Neural progenitor cell (in vitro differentiated cells): Measurements from ENCODE around the gene MAGI1. TPM values are rescaled to one million over a fixed set of nuclear protein-coding genes. Genes with fewer than 3 reads are reported as not detected.

ENCODE experiments used
- DNase-seq: peaks from one replicate; pipeline ENCODE4 v3.0.0-alpha.2; 2016; ENCODE audit warnings: low spot score
- H2AFZ ChIP-seq: fragments of 200-600 bp; sonication (generic); replicated peaks from 2 replicates; pipeline ENCODE4 v1.6.1; 2016; ENCODE audit warnings: antibody characterized with exemption
- H3F3A ChIP-seq: fragments of 200-600 bp; sonication (generic); 2 replicates; pipeline ENCODE4 v1.6.1; 2016; ENCODE audit warnings: antibody characterized with exemption, low read depth
- H3K27ac ChIP-seq: fragments of 200-600 bp; sonication (generic); 2 replicates; pipeline ENCODE4 v1.5.1; 2016; ENCODE audit warnings: mild to moderate bottlenecking
- H3K27me3 ChIP-seq: fragments of 200-600 bp; sonication (generic); 2 replicates; pipeline ENCODE4 v1.6.1; 2016; ENCODE audit warnings: mild to moderate bottlenecking, moderate library complexity
- H3K36me3 ChIP-seq: fragments of 200-600 bp; sonication (generic); 2 replicates; pipeline ENCODE4 v1.5.1; 2016
- H3K4me1 ChIP-seq: fragments of 200-600 bp; sonication (generic); 2 replicates; pipeline ENCODE4 v1.6.1; 2016; ENCODE audit warnings: mixed run types
- H3K4me2 ChIP-seq: fragments of 200-600 bp; sonication (generic); 2 replicates; pipeline ENCODE4 v1.6.1; 2016
- H3K4me3 ChIP-seq: fragments of 200-600 bp; sonication (generic); 2 replicates; pipeline ENCODE4 v1.5.1; 2016
- H3K79me2 ChIP-seq: fragments of 200-600 bp; sonication (generic); 2 replicates; pipeline ENCODE4 v1.6.1; 2016; ENCODE audit warnings: low read depth
- H3K9ac ChIP-seq: fragments of 200-600 bp; sonication (generic); 2 replicates; pipeline ENCODE4 v1.6.1; 2016
- H3K9me3 ChIP-seq: fragments of 200-600 bp; sonication (generic); 2 replicates; pipeline ENCODE4 v1.5.1; 2016; ENCODE audit warnings: low read depth
- H4K20me1 ChIP-seq: fragments of 200-600 bp; sonication (generic); 2 replicates; pipeline ENCODE4 v1.6.1; 2016; ENCODE audit warnings: low read depth
- H3K27ac Mint-ChIP-seq: 3 replicates; pipeline ENCODE4 v1.8.0; 2021; ENCODE audit warnings: mixed read lengths
- H3K27me3 Mint-ChIP-seq: 2 replicates; pipeline ENCODE4 v1.8.0; 2022; ENCODE audit warnings: low read depth, mild to moderate bottlenecking, inconsistent platforms, moderate library complexity, mixed read lengths; ENCODE audit not compliant: insufficient read depth
- H3K36me3 Mint-ChIP-seq: 3 replicates; pipeline ENCODE4 v1.8.0; 2021; ENCODE audit warnings: mixed read lengths
- H3K4me1 Mint-ChIP-seq: 3 replicates; pipeline ENCODE4 v1.8.0; 2021; ENCODE audit warnings: mixed read lengths
- H3K4me3 Mint-ChIP-seq: 3 replicates; pipeline ENCODE4 v1.8.0; 2021; ENCODE audit warnings: mild to moderate bottlenecking, moderate library complexity, mixed read lengths
- H3K9me3 Mint-ChIP-seq: 3 replicates; pipeline ENCODE4 v1.8.0; 2020; ENCODE audit warnings: mixed read lengths
- CTCF ChIP-seq: fragments of 200-600 bp; sonication (generic); IDR thresholded peaks from 2 replicates; pipeline ENCODE4 v1.5.1; 2017; ENCODE audit warnings: antibody characterized with exemption, mild to moderate bottlenecking
- EZH2 ChIP-seq: fragments of 200-600 bp; sonication (generic); IDR thresholded peaks from 2 replicates; pipeline ENCODE4 v1.6.1; 2017; ENCODE audit warnings: antibody characterized with exemption, mild to moderate bottlenecking, moderate library complexity
- EZH2phosphoT487 ChIP-seq: fragments of 200-600 bp; sonication (generic); IDR thresholded peaks from 2 replicates; pipeline ENCODE4 v1.6.1; 2017; ENCODE audit warnings: antibody characterized with exemption
- total RNA-seq: library from RNA; depleted of rRNA; stranded (reverse); fragments of >200 nt; gene quantifications from 2 replicates; pipeline ENCODE4 v1.2.3, GENCODE V29; 2015; ENCODE audit warnings: low replicate concordance

MAGI1 gene
- total RNA-seq, 1 donor from 2014 or later = 40.6 TPM

GRCh38 chr3:65362688-65363087, 676.0 kb downstream of the MAGI1 start:
- no peak overlapping the region for H3K4me3 ChIP-seq
- H3K4me1 ChIP-seq = no peaks in the 10 kb centered on the region
- no peak overlapping the region for H2AFZ ChIP-seq
- Mint-ChIP-seq H3K27me3 (no peaks in the 10 kb centered on the region), H3K9me3 (no peaks in the 10 kb centered on the region), H3K4me3 (no peak overlapping the region), H3K36me3 (peaks cover 54% of the 10 kb centered on the region), H3K27ac (no peak overlapping the region), H3K4me1 (no peaks in the 10 kb centered on the region)
- H4K20me1 ChIP-seq = no peaks in the 10 kb centered on the region
- no peaks in the 10 kb centered on the region for H3K27me3 ChIP-seq
- H3F3A ChIP-seq = no peaks in the 10 kb centered on the region
- no peaks in the 10 kb centered on the region for H3K36me3 ChIP-seq
- H3K9ac ChIP-seq = no peak overlapping the region
- H3K4me2 ChIP-seq = no peak overlapping the region
- no peak overlapping the region for H3K27ac ChIP-seq
- no peaks in the 10 kb centered on the region for H3K9me3 ChIP-seq
- TF ChIP-seq CTCF = no peak
- TF ChIP-seq EZH2 = no peak
- TF ChIP-seq EZH2phosphoT487 = no peak
- H3K79me2 ChIP-seq = no peaks in the 10 kb centered on the region
- DNase-seq = no peak

- no peak overlapping the region for H3K4me3 ChIP-seq
- no peak overlapping the region for H3K9ac ChIP-seq
- Mint-ChIP-seq H3K9me3 (no peaks in the 10 kb centered on the region), H3K36me3 (peaks cover 62% of the 10 kb centered on the region), H3K4me3 (no peak overlapping the region), H3K4me1 (no peaks in the 10 kb centered on the region), H3K27ac (no peak overlapping the region), H3K27me3 (no peaks in the 10 kb centered on the region)
- H3K4me2 ChIP-seq = no peak overlapping the region
- H3K4me1 ChIP-seq = no peaks in the 10 kb centered on the region
- H3K36me3 ChIP-seq = no peaks in the 10 kb centered on the region
- H3K79me2 ChIP-seq = no peaks in the 10 kb centered on the region
- no peak for DNase-seq
- TF ChIP-seq EZH2 (no peak), EZH2phosphoT487 (no peak), CTCF (no peak)
- H4K20me1 ChIP-seq = no peaks in the 10 kb centered on the region
- H3K27ac ChIP-seq = no peak overlapping the region
- H2AFZ ChIP-seq = no peak overlapping the region
- H3F3A ChIP-seq = no peaks in the 10 kb centered on the region
- H3K9me3 ChIP-seq = no peaks in the 10 kb centered on the region
- H3K27me3 ChIP-seq = no peaks in the 10 kb centered on the region
Measured at GRCh38 chr3:65361448-65361847, 677.3 kb downstream of the MAGI1 start.

- H3K4me1 ChIP-seq = no peaks in the 10 kb centered on the region
- H3K4me3 Mint-ChIP-seq = no peak overlapping the region
- H3K27ac Mint-ChIP-seq = no peak overlapping the region
- H3K36me3 ChIP-seq = no peaks in the 10 kb centered on the region
- no peak for TF ChIP-seq CTCF
- no peak for TF ChIP-seq EZH2
- no peak for TF ChIP-seq EZH2phosphoT487
- H3K79me2 ChIP-seq = no peaks in the 10 kb centered on the region
- no peaks in the 10 kb centered on the region for H4K20me1 ChIP-seq
- H3K27me3 ChIP-seq = no peaks in the 10 kb centered on the region
- H2AFZ ChIP-seq = no peak overlapping the region
- H3K4me1 Mint-ChIP-seq = peaks cover 8% of the 10 kb centered on the region
- H3K9me3 ChIP-seq = no peaks in the 10 kb centered on the region
- H3K27ac ChIP-seq = no peak overlapping the region
- H3K4me3 ChIP-seq = no peak overlapping the region
- no peak overlapping the region for H3K9ac ChIP-seq
- no peak overlapping the region for H3K4me2 ChIP-seq
- H3K36me3 Mint-ChIP-seq = peaks cover 45% of the 10 kb centered on the region
- no peaks in the 10 kb centered on the region for H3F3A ChIP-seq
- no peaks in the 10 kb centered on the region for H3K9me3 Mint-ChIP-seq
- H3K27me3 Mint-ChIP-seq = no peaks in the 10 kb centered on the region
- DNase-seq = peak; percentile 19
Measured at GRCh38 chr3:65356331-65357248, 682.1 kb downstream of the MAGI1 start.
